ENCODE data around the gene CDH23. TPM values are rescaled to one million over a fixed set of nuclear protein-coding genes. Genes with fewer than 3 reads are reported as not detected.
A peak's percentile ranks its signal among the peaks of the same experiment; 100 is the strongest.

The CDH23 gene
- total and polyA plus RNA-seq, 2 of the 8 experiments (the other 6 are each of a cell fraction or from before 2014, with no cell fraction given), result 1.9 to 4.9 TPM

- CTCF ChIA-PET (ENCODE audit: partially characterized antibody), result interaction anchor here (0.6 to 15.1 kb wide), 9 partner anchors 8 to 153 kb away, joined by 3 to 168 read pairs (median 3); no protein-coding TSS in a partner anchor
Measured at GRCh38 chr10:71551970-71552369, 155.2 kb downstream of the CDH23 start.

More at GRCh38 chr10:71551970-71552369, 155.2 kb downstream of the CDH23 start:
- Histone ChIP-seq H3K79me2 (ENCODE audit: control insufficient read depth in 1 of 2, insufficient read depth in 2 of 2, low read length in 2 of 2) (no peaks in the 10 kb centered on the region), H3K23ac (ENCODE audit: insufficient read length) (no peak overlapping the region), H3K27ac (ENCODE audit: low read depth, low read length) (no peak overlapping the region), H2AFZ (ENCODE audit: low read length) (no peak overlapping the region), H4K20me1 (replicated peaks in 1 of 2; ENCODE audit: control insufficient read depth in 1 of 2, insufficient read depth in 2 of 2, low read length in 2 of 2) (no peaks in the 10 kb centered on the region), H4K5ac (ENCODE audit: insufficient read length, low read depth, low read length) (no peak overlapping the region), H3K4me2 (ENCODE audit: insufficient read depth in 1 of 2, low read depth in 2 of 2, low read length in 2 of 2) (no peak overlapping the region), H3K56ac (replicated peaks; ENCODE audit: insufficient read length, low read depth, low read length) (no peak overlapping the region), H2BK12ac (ENCODE audit: low read depth, low read length) (0 out of 2 replicates have a peak overlapping the region, but pooled peaks have one; percentile 17), H4K8ac (ENCODE audit: extremely low read depth, insufficient read depth, low read length) (no peak overlapping the region; the same call in 1 of the 2 replicates), H3K4me3 (ENCODE audit: extremely low read depth in 1 of 4, insufficient read depth in 2 of 4, low read depth in 3 of 4, low read length in 4 of 4) (no peak overlapping the region), H4K91ac (replicated peaks; ENCODE audit: insufficient read length, low read length) (no peak overlapping the region), H3K79me1 (ENCODE audit: low read depth, low read length) (no peaks in the 10 kb centered on the region), H3K9me3 (ENCODE audit: insufficient read depth in 2 of 2, low read depth in 1 of 2, low read length in 1 of 2) (no peaks in the 10 kb centered on the region), H3K18ac (ENCODE audit: extremely low read depth, low read length) (0 out of 2 replicates have a peak overlapping the region, but pooled peaks have one; percentile 71), H2BK15ac (ENCODE audit: low read length) (no peak overlapping the region), H3K27me3 (replicated peaks in 1 of 4; ENCODE audit: control insufficient read depth in 3 of 4, extremely low read depth in 1 of 4, insufficient read depth in 3 of 4, low read length in 3 of 4) (no peaks in the 10 kb centered on the region), H3K36me3 (ENCODE audit: control insufficient read depth in 2 of 4, insufficient read depth in 4 of 4, low read length in 3 of 4) (no peaks in the 10 kb centered on the region), H3K4ac (replicated peaks; ENCODE audit: insufficient read length, low read depth, low read length) (no peak overlapping the region), H2BK120ac (replicated peaks; ENCODE audit: low read depth, low read length) (no peak overlapping the region), H3K9ac (replicated peaks in 1 of 4; ENCODE audit: extremely low read depth in 1 of 4, low read depth in 3 of 4, low read length in 3 of 4) (no peak overlapping the region), H2BK20ac (ENCODE audit: low read length) (no peak overlapping the region), H3K4me1 (replicated peaks in 1 of 4; ENCODE audit: control insufficient read depth in 3 of 4, insufficient read depth in 4 of 4, low read length in 3 of 4) (peaks cover 3 to 23% (median 12%) of the 10 kb centered on the region in 4 experiments), H3K14ac (ENCODE audit: insufficient read length) (no peak overlapping the region), H2BK5ac (ENCODE audit: low read depth, low read length) (peak overlapping the region; percentile 35; the same call in 1 of the 2 replicates), H3K23me2 (ENCODE audit: low read depth, low read length) (no peaks in the 10 kb centered on the region; the same call in 1 of the 2 replicates), H2AK5ac (ENCODE audit: low read depth, low read length) (no peak overlapping the region; the same call in 1 of the 2 replicates)
- TF ChIP-seq EZH2 (IDR thresholded peaks at IDR 0.05; ENCODE audit: low read depth, low read length, severe bottlenecking) (no peak), SP1 (IDR thresholded peaks at IDR 0.05; ENCODE audit: low read depth, low read length) (no peak), PHF8 (conservative IDR thresholded peaks at IDR 0.05; ENCODE audit: low read depth, low read length) (no peak), KDM5A (IDR thresholded peaks at IDR 0.05; ENCODE audit: low read length) (no peak), KDM1A (IDR thresholded peaks at IDR 0.05; ENCODE audit: borderline replicate concordance, low read length) (0 out of 2 replicates have a peak, but pooled peaks have one; percentile 44)
- 84% methylated on average over 3 of the region's 3 CpGs; no CpG with 5 or more reads in 1 of the 2 experiments for WGBS, 2 experiments (ENCODE audit: extremely low coverage in 1 of 2, insufficient coverage in 1 of 2, insufficient read length in 1 of 2, insufficient replicate concordance in 2 of 2, low coverage in 1 of 2, low lambda C conversion rate in 2 of 2, missing lambda C conversion rate in 1 of 2)
- DNase-seq (ENCODE audit: low read depth in 1 of 2, low spot score in 2 of 2) (no peak), FAIRE-seq (no peak)
- POLR2A ChIA-PET (ENCODE audit: partially characterized antibody), result interaction anchor here (0.7 kb wide), 1 partner anchor 22 kb away, joined by 3 read pairs; no protein-coding TSS in a partner anchor
